Left ventricle myocardium inferior (tissue), 1 donor: ENCODE results near the gene COMMD6. TPM values are rescaled to one million over a fixed set of nuclear protein-coding genes. Genes with fewer than 3 reads are reported as not detected.

Experiments used
- DNase-seq: peaks from one replicate; pipeline ENCODE4 v3.0.0-alpha.2; 2020
- H3K27ac ChIP-seq: fragments of 200-600 bp; replicated peaks from 2 replicates; pipeline ENCODE4 v1.8.0; 2021
- H3K27me3 ChIP-seq: fragments of 200-600 bp; 2 replicates; pipeline ENCODE4 v1.8.0; 2021; ENCODE audit warnings: low read depth
- H3K36me3 ChIP-seq: fragments of 200-600 bp; 2 replicates; pipeline ENCODE4 v1.8.0; 2021
- H3K4me1 ChIP-seq: fragments of 200-600 bp; 2 replicates; pipeline ENCODE4 v1.8.0; 2021
- H3K4me3 ChIP-seq: fragments of 200-600 bp; 2 replicates; pipeline ENCODE4 v1.8.0; 2021; ENCODE audit warnings: mild to moderate bottlenecking, moderate library complexity
- H3K9me3 ChIP-seq: fragments of 200-600 bp; replicated peaks from 2 replicates; pipeline ENCODE4 v1.8.0; 2021
- intact Hi-C: fragments of 100-400 bp; cut with micrococcal nuclease; formaldehyde crosslinking; loops from one replicate; pipeline ENCODE4 v1.11.0; 2022
- total RNA-seq: library from RNA; stranded (reverse); fragmentation: NEBNext Ultra II Directional; extraction: Animal tissue kit (Norgen Biotek cat#: 25700); gene quantifications from one replicate; pipeline ENCODE4 v1.2.1, GENCODE V29; 2021
- TF ChIP-seq, protein P1 (sequence below): fragments of 200-600 bp; IDR thresholded peaks from 2 replicates; pipeline ENCODE4 v1.8.0; 2021; ENCODE audit warnings: antibody characterized with exemption, mild to moderate bottlenecking, borderline replicate concordance
- donor health status: DM: no; HTN: yes; CAD: no; lungs with severe emphysema.

The COMMD6 gene
- total RNA-seq, 1 donor from 2014 or later: 145 TPM

DNA sequence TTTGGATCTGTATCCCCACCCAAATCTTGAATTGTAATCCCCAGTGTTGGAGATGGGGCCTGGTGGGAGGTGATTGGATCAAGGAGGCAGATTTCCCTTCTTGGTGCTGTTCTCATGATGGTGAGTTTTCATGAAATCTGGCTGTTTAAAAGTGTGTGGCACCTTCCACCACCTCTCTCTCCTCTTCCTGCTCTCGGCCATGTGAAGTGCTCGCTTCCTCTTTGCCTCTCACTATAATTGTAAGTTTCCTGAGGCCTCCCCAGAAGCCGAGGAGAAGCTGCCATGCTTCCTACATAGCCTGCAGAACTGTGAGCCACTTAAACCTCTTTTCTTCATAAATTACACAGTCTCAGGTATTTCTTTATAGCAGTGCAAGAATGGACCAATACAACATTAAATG is 15.7 kb downstream of the COMMD6 start:
- no peaks in the 10 kb centered on the region for H3K27me3 ChIP-seq
- H3K9me3 ChIP-seq: no peaks in the 10 kb centered on the region
- H3K27ac ChIP-seq: no peak overlapping the region
- DNase-seq: no peak
- TF ChIP-seq, protein P1, sequence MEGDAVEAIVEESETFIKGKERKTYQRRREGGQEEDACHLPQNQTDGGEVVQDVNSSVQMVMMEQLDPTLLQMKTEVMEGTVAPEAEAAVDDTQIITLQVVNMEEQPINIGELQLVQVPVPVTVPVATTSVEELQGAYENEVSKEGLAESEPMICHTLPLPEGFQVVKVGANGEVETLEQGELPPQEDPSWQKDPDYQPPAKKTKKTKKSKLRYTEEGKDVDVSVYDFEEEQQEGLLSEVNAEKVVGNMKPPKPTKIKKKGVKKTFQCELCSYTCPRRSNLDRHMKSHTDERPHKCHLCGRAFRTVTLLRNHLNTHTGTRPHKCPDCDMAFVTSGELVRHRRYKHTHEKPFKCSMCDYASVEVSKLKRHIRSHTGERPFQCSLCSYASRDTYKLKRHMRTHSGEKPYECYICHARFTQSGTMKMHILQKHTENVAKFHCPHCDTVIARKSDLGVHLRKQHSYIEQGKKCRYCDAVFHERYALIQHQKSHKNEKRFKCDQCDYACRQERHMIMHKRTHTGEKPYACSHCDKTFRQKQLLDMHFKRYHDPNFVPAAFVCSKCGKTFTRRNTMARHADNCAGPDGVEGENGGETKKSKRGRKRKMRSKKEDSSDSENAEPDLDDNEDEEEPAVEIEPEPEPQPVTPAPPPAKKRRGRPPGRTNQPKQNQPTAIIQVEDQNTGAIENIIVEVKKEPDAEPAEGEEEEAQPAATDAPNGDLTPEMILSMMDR: no peak
- intact Hi-C loops: no loop called here
- H3K36me3 ChIP-seq: peaks cover 18% of the 10 kb centered on the region
- no peak overlapping the region for H3K4me3 ChIP-seq
- H3K4me1 ChIP-seq: no peaks in the 10 kb centered on the region

DNA sequence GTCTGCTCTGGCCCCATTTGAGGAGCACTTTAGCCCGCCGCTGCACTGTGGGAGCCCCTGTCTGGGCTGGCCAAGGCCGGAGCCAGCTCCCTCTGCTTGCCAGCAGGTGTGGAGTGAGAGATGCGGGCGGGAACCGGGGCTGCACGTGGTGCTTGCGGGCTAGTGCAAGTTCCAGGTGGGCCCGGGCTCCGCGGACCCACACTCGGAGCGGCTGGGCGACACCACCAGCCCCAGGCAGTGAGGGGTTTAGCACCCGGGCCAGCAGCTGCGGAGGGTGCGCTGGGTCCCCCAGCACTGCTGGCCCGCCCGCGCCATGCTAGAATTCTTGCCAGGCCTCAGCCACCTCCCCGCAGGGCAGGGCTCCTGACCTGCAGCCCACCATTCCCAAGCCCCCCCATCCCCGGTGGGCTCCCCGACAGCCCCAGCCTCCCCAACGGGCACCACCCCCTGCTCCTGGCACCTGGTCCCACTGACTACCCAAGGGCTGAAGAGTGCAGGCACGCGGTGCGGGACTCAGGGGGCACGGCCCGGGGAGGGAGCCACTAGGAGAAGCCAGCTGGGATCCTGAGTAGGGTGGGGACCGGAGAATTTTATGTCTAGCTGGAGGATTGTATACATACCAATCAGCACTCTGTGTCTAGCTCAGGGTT is 19.1 kb downstream of the COMMD6 start:
- TF ChIP-seq, protein P1: no peak
- no peaks in the 10 kb centered on the region for H3K27me3 ChIP-seq
- no peaks in the 10 kb centered on the region for H3K4me1 ChIP-seq
- intact Hi-C loops: no loop called here
- H3K36me3 ChIP-seq: no peaks in the 10 kb centered on the region
- no peak for DNase-seq
- H3K9me3 ChIP-seq: no peaks in the 10 kb centered on the region
- H3K27ac ChIP-seq: no peak overlapping the region
- no peak overlapping the region for H3K4me3 ChIP-seq

DNA sequence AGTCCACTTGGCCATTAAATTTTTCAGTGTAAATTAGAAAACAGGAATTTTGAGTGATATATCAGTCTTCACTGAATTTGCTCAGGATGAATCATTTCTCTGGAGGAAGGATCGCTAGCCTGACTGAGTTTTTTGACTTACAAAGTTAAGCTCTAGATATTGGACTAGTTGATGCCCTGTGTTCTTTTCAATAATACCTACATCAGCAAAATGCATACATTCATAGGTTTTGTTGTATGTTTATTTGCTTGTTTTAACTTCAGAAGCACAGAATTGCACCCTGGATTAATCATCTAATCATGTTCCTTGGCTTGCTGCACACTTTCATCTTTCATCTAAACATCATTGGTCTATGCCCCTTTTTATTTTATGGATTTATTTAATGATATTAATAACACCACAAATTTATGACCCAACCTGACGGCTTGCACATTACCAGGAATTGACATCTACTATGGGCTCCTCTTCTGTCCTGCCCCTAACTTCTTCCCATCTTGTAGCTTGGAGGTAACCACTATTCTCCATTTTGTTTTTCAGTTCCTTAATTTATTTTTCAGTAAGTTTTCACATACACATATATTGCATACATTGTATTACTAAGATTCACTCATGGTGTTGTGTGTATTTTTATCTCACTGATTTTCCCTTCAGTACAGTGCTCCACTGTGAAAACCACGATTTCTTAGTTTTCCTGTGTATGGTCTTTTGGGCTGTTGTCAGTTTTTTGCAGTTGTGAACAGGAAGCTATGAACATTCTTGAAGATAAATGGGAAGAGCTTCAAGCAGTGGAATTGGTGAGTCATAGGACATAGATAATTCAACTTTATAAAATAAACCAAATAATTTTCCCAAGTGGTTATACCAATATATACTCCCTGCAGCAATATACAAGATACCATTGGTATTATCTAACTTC is 23.3 kb downstream of the COMMD6 start:
- H3K4me1 ChIP-seq: no peaks in the 10 kb centered on the region
- no peaks in the 10 kb centered on the region for H3K27me3 ChIP-seq
- no peak for DNase-seq
- no peak overlapping the region for H3K4me3 ChIP-seq
- H3K27ac ChIP-seq: no peak overlapping the region
- no peaks in the 10 kb centered on the region for H3K9me3 ChIP-seq
- intact Hi-C loops: no loop called here
- H3K36me3 ChIP-seq: no peaks in the 10 kb centered on the region
- TF ChIP-seq, protein P1: no peak

DNA sequence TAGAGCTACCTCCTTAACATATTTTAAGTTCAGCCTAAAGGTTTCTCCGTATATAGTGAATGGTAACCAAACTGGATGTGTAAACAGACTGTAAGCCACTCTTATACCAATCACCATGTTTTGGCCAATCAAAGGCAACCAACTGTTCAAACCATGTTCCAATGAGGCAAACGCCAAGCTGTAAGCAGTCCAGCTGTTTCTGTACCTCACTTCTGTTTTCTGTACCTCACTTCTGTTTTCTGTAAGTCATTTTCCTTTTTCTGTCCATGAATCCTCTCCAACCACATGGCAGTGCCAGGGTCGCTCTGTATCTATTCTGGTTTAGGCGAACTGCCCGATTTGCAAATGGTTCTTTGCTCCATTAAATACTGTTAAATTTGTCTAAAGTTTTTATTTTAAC is 24.4 kb downstream of the COMMD6 start:
- Histone ChIP-seq H3K4me3 (no peak overlapping the region), H3K36me3 (no peaks in the 10 kb centered on the region), H3K4me1 (no peaks in the 10 kb centered on the region), H3K27me3 (no peaks in the 10 kb centered on the region), H3K27ac (no peak overlapping the region), H3K9me3 (no peaks in the 10 kb centered on the region)
- TF ChIP-seq, protein P1: no peak
- intact Hi-C loops: no loop called here
- DNase-seq: no peak

DNA sequence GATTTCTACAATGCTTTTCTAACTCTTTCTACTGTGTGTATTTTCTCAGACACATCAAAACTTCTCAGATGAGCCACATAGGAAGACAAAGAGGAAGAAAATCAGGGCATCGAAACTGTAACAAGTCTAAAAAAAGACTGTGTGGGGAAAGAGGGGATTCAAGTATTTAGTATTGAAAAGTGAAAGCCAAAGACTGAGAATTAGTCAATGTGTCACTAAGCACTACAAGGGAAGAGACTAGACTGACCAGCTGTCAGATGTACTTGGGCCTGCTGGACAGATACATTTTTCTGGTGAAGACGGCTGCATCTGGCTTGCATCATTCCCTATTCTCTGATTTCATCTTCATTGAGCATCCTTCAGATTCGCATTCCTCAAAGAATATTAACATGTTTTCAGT is 25.4 kb downstream of the COMMD6 start:
- Histone ChIP-seq H3K4me1 (no peaks in the 10 kb centered on the region), H3K27me3 (no peaks in the 10 kb centered on the region), H3K4me3 (no peak overlapping the region), H3K27ac (no peak overlapping the region), H3K36me3 (no peaks in the 10 kb centered on the region), H3K9me3 (no peaks in the 10 kb centered on the region)
- intact Hi-C loops: no loop called here
- TF ChIP-seq, protein P1: no peak
- no peak for DNase-seq
